ENCODE data around the gene FGF1.

The FGF1 gene

GRCh38 chr5:142610176-142611001 is 75.5 kb downstream of the FGF1 start:
- ATAC-seq: no peak

- no peak for ATAC-seq
Observed at GRCh38 chr5:142609142-142609541, 76.7 kb downstream of the FGF1 start.

DNA sequence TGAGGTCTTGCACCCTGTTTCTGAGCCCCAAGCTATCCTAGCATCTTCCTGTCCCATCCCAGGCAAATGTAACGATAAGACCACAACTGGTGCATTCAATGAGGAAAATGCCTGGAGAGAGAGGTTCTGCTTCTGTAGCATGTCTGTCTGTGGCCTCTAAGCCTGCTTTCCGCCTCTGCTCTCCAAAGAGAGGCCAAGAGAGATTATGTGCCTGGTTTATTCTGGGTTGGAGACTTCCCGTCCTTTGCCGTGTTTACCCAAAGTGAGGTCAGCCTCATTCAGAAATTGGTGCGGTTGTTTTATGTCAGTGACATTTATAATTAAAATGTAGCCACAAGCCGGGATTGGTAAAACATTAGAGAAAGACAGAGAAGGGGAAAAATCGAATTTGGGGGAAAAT is 77.8 kb downstream of the FGF1 start:
- no peak for ATAC-seq

DNA sequence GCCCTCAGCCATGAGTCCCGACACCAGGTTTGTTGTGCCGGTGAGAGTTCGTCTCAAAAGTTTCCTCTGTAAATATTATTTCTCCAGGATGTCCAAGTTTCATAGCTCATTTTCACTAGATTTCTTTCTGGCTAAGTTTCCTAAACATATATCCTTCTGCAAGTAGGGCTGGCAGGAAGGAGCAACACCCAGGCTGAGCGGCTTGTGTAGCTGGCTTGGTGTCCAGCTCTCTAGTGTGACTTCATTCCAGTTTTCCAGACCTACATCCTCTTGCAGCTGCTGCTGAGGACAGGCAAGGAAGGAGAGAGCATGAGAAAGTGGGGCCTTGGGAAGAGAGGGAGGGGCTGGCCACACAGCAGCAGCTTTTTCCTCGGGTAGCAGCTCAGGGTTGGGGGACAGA is 80.3 kb downstream of the FGF1 start:
- ATAC-seq: no peak

DNA sequence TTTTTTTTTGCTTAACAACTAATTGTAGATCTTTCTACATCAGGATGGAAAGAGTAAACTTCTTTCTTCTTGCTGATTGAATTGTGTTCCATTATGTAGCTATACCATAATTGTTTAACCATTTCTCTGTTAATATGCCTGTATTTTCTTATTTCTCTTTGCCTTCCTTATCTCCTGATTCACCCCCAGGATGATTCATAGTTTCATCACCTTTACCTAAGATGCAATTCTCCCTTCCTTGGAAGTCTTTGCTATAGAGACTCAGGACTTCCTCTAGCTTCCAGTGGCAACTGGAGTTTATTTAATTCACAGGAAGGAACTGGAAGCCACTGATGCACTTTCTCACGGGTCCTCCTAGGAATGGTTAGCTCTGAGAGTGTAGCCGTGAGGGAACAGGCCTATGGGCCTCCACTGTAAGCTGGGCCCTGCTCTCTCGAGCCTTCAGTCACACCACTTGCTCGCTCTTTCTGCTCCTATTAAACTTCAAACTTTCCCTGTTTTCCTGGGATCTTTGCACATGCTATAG is 83.1 kb downstream of the FGF1 start:
- no peak for ATAC-seq

DNA sequence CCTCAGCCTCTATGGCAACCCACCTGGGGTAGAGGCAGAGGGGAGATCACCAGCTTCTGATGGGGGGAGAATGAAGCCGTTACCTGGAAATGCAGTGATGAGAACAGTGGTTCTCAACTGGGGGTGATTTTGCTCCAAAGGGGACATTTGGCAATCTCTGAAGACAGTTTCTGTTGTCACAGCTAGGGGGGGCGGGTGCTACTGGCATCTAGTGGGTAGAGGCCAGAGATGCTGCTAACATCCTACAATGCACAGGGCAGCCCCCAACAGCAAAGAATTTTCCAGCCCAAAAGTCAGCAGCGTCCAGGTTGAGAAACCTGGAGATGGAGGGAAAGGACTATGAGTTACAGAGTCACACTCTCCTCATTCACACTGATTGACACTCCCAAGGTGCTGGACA is 84.5 kb downstream of the FGF1 start:
- no peak for ATAC-seq

DNA sequence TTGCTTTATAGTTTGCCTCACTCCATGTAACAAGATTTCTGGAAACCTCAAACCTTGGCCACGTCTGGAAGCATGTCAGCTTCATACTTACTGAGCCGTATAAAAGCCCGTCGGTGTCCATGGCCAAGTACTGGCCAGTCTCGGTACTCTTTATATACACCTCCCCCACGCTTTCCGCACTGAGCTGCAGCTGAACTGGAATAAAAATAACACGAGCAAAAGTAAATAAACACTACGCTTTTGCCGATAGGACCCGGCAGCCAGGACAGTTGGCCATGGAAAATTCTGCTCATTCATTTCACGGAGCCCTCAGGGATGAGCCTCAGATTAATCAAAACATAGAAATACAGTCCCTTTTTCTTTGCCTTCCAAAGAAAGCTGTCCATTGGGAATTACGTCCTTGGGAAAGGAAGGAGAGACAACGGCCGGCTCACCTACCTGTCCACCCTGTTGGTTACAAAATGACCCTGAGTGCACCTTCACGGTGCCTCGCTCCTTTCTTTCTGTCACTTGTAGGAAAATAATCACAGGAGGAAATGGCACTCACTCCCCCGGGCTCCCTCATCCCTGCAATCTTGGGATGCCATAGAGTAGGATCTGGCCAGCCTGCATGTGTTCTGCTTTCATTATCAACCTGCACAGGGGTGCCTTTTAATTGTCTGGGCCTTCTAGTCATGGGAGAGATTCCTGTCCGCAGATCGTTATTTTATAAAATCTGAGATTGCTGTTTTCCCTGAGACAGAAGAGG is 85.1 kb downstream of the FGF1 start:
- no peak for ATAC-seq

DNA sequence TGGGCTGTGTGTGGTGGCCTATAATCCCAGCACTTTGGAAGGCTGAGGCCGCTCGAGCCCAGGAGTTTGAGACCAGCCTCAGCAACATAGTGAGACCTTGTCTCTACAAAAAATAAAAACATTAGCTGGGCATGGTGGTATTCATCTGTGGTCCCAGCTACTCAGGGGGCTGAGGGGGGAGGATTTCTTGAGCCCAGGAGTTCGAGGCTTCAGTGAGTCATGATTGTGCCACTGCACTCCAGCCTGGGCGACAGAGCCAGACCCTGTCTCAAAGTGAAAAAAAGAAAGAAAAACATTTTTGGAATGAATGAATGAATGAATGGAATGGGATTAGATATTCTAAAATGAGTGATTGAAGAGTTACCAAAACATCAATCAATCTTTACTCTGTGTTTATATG is 85.8 kb downstream of the FGF1 start:
- ATAC-seq: no peak

- no peak for ATAC-seq
Observed at GRCh38 chr5:142598338-142598700, 87.6 kb downstream of the FGF1 start.

GRCh38 chr5:142597546-142598337 is 88.1 kb downstream of the FGF1 start:
- ATAC-seq: peak; percentile 79 to 80

DNA sequence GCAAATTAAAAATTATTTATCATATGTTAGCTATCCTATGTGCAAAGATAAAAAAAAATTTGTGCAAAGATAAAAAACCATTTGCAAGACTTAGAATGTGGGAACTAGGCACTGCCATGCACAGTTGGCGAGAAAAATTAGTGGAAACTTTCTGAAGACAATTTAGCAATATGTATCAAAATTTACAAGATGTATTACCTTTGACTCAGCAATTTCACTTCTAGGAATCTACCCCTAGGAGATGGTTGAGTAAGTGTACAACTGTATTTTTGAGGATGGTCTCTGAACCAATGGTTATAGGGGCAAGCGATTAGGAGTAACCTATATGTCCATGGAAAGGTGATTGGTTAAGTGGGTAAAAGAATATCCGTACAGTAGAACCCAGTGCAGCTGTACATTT is 88.9 kb downstream of the FGF1 start:
- no peak for ATAC-seq

- no peak for ATAC-seq
Observed at GRCh38 chr5:142592365-142592764, 93.5 kb downstream of the FGF1 start.

GRCh38 chr5:142590451-142591231 is 95.2 kb downstream of the FGF1 start:
- ATAC-seq: no peak

DNA sequence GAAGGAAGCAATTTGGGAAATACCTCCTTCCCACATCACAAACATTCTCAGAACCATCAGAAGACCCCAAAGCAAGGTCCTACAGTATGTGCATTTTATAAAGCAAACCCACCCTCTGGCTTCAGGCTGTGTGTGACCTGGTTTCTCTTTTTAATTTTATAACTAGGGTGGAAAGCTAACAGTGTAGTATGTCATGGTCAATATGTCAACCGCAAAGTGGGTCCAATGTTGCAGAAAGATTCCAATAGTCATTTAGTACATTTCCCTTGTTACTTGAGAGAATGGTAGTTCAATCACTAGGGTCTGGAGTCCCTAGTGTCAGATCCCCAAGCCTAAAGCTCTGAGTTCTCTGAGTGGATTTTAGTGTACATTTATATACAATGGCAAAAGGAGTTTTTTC is 96.2 kb downstream of the FGF1 start:
- ATAC-seq: no peak

DNA sequence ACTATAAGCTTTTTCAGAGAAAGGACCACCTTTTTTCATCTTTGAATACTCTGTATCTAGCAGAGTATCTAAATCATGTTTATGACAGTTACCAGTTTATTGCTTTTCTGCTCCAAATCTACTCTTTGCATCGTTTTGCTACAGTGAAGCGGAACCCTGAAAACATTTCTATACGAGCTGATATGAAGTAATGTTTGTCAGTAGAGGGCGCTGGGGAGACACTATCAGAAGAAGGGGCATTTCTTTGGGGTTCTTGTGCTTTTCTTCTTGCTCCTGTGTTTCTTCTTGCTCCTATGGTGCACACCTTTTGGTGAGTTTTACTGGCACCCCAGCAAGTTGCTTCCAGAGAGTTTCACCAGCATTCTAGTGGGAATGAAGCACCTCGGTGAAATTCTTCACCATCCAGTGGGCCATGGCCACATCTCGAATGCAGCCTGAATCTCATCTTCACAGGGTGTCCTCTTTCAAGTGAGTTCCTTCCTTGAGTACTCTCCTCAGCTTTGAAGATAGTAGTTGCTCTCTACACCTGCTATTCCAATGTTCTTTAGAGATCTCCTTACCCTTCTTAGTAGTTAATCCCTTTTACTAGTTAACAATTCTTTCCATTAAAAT is 98.4 kb downstream of the FGF1 start:
- no peak for ATAC-seq

DNA sequence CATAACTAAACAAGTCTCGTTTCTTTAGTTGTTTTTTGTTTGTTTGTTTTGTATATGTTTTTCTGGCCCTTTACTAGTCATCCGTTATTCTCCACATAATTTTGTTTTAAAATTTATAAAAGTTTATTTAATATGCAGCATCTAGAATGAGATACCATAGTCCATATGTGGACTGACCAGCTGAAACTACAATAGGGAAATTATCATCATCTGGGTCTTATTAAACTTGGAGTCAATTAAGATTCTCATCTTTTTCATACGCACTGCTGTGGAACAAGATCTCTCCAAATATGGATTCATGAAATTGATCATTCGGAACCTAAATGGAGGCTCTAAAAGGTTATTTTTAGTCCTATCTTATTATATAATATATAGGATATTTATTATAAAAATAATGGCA is 99.3 kb downstream of the FGF1 start:
- no peak for ATAC-seq

DNA sequence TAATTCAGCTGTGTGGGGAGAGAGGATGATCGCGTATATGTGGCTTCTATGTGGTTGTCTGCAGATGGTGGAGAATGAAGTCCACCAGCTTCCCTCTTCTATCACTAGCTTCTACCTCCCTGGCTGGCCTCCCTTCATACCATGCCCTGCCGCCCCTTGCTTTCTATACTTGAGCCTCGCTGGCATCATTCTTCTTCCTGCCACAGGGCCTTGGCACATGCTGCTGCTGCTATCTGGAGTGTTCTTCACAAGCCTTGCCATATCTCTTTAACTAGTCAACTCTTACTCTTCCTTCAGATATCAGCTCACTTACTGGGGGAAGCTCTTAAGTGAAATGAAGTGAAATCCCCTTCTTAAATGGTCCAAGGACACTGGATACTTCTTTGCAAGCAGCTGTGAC is 100.4 kb downstream of the FGF1 start:
- ATAC-seq: no peak

GRCh38 chr5:142584891-142585290 is 101.0 kb downstream of the FGF1 start:
- ATAC-seq: no peak

- no peak for ATAC-seq
Observed at GRCh38 chr5:142578161-142578830, 107.6 kb downstream of the FGF1 start.

- no peak for ATAC-seq
Observed at GRCh38 chr5:142576804-142577203, 109.1 kb downstream of the FGF1 start.

DNA sequence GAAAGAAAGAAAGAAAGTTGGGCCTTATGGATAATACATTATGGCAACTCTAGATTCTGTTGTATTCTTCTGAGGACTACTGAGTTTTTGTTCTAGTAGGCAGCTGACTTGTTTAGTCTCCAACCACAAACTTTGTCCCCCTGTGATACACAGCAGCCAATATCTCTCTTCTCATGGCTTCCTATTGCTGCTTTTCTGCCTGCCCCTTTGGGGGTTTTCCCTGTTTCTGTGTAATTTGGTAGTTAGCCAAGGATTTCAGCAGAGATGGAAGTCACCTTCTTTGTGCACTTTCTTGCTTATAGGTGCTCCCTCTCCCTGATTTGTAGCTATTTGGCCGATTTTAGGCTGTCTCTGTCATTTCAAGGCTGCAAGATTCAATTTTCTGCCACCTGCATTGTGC is 109.6 kb downstream of the FGF1 start:
- no peak for ATAC-seq

Measured in activated CD4-positive, CD25-positive, alpha-beta regulatory T cell treated with anti-CD3 and anti-CD28 coated beads, Interleukin-2, amount 50 U/mL, for 24 hours (primary cell).